HG02938 (cell line): ENCODE measurements around the gene ZNF778.

ENCODE experiments used
- ATAC-seq: cut with Tn5 transposase; IDR thresholded peaks from one replicate; pipeline ENCODE4 v1.9.1; 2021; ENCODE audit warnings: mild to moderate bottlenecking, moderate library complexity; ENCODE audit not compliant: unreplicated experiment

Gene ZNF778

DNA sequence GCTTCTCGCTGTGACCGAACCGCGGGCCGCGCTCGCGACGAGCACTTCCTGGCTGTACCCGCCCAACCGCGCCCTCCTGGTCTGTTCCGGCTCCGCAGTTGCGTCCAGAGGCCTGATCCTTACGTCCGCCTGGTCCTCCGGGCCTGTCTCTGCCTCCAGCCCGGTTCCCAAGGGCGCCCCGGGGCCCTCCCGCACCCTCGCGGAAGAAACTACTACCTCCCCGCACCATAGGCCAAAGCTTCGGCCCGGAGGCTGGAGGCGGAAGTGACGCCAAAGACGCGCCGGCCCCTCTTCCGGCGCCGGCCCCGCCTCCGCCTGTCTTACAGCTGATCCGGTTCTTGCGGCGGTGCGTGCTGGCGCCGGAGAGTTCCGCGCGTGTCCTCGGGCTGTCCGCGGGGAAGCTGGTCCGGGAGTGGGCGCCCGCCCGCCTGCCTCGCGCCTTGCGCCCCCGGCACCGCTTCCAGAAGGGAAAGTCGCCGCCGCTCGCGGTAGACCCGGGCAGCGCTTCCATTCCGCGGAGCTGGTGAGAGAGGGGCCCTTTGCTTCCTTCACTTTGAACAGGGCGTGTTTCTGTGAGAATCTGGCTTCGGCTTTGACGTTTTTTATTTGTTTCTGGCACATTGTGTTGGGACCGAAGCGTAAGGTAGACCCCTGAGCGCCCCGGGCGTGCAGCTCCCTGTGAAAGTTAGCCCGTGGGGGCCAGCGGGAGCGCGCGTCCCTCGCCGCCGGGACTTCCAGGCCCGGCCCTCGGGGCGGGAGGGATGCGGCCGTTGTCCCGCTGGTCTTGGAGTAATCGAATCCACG, at the start of gene ZNF778:
Gene ZNF778, plus strand, starts transcription at position 316 of the 804 bp plus-strand sequence. CDS start 3,425 bp downstream, outside the sequence.
- peak; percentile 75 for ATAC-seq

DNA sequence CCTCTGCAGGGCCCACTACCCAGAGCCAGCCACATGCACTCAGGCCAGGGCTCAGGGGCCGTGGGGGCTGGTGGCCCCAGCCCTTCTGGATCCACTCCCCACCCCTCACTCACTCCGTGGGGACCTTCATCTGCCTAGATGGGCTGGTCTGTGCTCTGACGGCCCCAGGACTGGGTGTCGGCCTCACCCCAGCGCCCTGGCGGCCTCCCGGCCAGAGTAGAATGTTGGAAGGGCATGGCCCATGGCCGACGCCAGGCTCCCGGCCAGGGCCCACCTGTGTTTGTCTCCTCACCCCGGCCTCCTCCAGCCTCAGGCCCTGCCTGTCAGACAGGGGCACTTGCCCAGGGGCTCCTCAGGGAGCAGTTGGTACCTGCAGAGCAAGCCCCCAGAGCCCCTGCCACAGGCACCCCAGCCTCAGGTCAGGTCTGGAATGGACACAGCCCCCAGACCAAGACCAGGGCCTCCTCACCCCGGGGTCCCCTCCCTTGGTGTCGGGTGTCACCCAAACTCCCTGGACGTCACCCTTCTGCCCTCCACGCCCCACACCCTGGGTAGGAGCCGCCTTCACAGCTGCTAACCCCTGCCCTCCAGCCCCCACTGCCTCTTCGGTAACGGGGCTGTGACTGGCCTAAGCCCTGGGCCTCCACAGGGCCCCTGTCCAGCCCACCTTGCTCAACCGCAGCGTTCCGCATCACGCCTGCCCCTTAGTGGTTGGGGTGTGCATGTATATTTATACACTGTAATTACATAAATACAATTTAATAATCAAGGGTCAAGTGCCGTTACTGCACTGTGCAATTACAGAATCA, 48.9 kb upstream of the ZNF778 start:
- ATAC-seq: no peak

DNA sequence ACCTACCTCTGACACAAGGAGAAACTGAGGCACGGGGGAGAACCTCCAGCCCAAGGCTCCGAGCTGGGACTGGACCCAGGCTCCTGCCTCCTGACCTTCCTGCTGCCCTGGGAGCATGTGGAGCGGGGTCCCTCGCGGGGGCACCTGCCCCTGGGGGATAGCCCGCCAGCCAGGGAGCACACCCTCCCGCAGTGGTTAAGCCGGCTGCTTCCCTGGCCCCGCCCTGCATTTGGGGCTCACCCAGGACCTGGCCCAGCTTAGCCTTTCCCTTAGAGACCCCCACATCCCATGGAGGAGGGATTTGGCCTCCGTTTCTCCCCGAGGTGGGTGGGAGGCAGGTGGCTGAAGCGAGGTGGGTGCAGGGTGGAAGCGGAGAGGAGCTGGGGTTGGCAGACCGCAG, 47.7 kb upstream of the ZNF778 start:
- ATAC-seq: no peak

DNA sequence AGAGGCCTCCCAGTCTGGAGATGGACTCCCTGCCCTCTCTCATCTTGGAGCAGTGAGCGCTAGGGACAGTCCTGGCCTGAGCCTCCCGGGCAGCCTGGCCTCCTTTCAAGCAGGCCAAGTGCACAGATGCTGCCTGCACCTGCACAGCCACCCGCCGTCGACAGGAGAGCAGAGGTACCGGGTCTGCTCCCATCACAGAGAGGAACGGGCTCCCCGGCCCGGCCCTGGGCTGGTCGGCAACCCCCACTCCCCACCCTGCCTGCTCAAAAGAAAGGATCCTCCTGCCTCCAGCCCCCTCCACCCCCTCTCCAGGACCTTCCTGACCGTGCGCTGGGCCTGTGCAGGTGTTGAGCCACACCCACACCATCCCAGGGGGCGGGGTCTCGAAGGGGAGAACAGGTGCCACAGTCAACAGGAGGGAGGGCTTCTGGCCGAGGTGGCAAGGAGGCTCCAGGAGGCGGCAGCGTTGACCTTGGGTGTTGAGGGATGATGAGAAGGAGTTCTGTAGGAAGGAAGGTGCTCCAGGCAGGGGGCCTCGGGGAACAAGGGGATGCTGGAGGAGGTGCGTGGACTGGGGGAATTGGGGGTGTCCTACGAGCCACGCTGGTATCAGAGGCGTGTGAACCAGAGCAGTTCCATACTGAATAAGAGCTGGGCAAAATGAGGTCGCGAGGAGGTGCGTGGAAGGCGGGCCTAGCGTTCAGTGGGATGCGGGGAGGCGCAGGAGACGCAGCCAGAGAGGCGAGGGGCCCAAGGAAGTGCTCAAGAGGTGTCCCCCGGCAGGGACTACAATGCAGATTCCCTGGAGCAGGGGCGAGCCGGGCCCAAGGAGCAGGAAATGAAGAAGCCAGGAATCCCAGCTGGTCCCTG, 46.9 kb upstream of the ZNF778 start:
- ATAC-seq: no peak

DNA sequence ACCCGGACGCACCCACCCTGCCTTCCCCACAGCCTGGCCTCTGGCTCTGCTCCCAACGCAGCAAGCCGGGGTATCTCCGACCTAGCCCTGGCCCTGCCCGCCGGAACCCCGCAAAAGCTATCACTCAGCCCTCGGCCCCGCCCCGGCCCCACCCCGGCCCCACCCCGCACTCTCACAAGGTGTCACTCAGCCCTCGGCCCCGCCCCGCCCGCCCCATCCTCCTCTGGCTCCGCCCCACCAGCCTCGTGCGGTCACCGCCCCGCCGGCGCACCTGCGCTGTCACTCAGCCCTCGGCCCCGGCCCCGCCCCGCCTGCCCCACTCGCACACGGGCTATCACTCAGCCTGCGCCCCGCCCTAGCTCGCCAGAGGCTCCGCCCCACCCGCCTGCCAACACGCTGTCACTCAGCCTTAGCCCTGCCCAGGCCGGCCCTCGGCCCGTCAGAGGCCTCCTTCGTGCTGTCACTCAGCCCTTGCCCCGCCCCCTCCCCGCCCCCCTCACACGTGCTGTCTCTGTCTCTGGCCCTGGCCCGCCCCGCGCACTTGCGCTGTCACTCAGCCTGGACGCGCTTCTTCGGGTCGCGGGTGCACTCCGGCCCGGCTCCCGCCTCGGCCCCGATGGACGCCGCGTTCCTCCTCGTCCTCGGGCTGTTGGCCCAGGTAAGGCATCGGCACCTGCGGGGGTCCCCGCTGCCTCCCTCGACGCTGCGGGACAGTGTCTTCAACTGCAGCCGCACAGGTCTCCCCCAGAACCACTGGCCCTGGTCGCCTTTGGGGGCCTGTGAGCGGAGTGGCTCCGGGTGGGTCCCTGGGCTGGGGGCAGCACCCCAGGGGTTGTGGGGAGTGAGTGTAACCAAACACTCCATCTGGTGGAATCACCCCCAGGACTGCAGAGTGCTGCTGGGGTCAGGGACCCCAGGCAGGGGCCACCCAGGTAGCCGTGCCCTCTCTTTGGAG, 46.0 kb upstream of the ZNF778 start, which contains the start of gene CDH15:
Gene CDH15, plus strand, starts transcription at position 533 of the 955 bp plus-strand sequence. Its CDS starts 84 bp downstream, at position 617.
- peak; percentile 64 for ATAC-seq

DNA sequence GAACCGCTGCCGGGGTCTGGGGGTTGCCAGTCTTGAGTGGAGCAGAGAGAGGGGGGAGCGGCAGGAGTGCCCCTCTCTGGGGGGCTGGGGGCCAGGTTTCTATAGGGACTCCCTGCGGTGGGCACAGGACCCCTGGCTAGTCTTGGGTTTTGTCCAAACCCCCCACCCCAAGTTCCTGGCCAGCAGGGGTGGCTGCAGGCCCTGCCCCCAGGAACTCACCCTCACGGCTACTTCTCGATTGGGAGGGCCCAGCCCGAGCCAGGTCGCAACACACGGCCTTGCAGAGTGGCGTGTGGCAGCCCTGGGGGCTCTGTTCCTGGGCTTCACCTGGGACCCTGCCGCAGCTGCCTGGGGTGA, 45.4 kb upstream of the ZNF778 start:
- no peak for ATAC-seq

DNA sequence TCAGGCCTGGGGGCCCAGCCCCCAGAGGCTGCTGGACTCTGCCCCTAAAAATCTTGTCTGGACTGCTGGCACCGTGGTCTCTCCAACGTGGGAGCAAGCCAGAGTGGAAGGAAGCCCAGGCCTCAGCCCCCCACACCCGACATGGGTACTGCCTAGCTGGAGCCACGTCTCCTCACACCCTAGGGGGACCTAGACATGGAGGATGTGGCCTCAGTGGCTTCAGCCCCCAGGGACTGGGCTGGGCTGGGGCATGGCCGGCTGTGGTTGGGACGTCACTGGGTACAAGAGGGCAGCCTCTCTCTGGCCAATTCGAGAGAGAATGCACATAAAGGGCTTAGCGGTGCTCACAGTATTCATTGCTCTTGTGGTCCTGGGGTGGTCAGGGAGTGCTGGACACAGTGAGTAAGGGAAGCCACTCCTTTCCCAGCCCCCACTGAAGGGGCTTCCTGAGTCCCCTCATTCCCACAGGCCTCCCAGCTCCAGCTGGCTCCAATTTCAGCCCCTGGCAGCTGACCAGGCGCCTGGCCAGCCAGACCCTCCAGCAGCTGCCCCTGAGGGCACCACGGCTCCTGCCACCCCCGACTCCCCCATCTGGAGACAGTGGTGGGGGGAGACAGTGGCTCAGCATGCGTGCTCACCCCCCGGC, 44.9 kb upstream of the ZNF778 start:
- ATAC-seq: no peak

DNA sequence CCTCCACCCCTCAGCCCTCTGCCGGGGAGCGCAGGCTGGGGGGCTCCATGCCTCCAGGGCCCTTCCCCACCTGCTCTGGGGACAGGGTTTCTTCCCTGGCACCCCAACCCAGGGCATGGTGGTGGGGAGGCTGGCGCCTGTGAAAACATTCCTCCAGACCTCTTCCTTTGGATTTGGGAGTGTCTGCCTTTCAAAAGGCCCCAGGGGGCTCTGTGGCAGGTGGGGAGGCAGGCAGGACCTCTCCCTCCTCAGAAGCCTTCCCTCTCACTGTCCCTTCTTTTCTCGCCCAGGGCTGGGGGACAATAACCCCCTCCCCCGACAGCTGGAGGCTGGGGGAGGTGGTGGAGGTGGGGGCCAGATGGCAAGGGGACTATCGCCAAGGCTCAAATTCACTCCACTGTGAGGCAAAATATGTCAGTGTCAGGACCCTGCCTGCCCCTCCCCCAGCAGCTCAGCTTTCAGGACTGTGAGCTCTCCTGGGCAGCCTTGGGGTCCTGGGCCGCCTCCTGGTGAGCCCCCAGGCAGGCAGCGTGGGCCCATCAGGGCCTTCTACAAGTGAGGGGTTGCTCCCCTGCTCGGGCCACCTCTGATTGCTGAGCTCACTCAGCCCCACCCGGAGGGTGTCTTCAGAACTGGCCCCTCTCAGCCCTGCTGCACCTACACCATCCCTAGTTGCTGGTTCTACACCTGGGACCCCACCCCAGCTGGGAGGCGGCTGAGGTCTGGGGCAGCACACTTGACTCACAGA, 44.2 kb upstream of the ZNF778 start:
- ATAC-seq: no peak

DNA sequence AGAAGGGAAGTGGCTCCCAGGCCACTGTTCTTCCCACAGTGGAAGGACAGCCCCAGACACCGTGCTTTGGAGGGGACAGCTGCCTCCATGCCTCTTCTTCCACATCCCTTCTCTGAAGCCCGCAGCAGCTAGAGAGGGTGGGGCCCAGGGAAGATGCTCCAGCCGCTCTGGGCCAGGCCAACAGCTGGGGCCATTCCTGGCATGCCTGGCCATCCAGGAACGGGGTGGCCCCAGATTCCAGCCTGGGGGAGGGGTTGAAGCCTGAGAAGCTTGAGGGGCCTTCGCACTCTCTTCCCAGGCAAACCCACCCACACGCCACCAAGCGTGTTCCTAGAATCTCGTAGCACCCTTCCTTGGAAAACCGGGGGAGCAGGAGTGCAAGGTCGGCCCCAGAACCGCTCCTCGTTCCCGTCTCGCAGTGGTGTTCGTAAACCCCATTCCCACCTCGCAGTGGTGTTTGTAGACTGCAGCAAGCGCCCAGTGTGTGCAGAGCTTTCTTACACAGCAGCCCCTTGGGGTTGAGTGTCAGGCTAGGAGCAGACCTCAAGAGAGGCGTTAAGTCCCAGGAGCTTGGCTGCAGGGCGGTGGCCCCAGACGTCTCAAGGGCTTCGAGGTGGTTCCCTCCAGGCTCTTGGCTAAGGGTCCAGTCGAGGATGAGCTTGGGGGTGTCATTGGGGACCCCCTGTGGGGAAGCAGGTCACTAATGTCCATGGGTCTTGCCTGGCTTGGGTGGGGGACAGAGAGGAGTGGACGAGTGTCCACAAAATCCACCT, 43.3 kb upstream of the ZNF778 start:
- no peak for ATAC-seq

DNA sequence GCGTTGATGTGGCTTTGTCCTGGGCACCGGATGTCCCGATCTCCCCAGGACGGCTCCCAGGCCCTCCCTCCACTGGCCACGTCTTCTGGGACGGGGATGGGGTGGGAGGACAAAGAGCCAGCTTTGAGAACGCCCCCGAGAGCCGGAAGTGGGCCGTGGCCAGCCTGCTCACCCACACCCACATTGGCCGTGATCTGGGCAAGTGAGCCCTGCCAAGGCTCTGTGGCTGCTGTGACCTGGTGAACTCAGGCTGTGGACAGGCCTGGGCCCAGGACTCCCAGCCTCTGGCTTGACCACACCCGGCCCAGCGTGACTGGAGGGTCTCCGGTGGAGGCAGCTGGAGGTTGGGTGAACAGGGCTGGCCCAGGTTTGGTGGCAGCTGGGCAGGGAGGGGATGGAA, 42.6 kb upstream of the ZNF778 start:
- ATAC-seq: no peak

DNA sequence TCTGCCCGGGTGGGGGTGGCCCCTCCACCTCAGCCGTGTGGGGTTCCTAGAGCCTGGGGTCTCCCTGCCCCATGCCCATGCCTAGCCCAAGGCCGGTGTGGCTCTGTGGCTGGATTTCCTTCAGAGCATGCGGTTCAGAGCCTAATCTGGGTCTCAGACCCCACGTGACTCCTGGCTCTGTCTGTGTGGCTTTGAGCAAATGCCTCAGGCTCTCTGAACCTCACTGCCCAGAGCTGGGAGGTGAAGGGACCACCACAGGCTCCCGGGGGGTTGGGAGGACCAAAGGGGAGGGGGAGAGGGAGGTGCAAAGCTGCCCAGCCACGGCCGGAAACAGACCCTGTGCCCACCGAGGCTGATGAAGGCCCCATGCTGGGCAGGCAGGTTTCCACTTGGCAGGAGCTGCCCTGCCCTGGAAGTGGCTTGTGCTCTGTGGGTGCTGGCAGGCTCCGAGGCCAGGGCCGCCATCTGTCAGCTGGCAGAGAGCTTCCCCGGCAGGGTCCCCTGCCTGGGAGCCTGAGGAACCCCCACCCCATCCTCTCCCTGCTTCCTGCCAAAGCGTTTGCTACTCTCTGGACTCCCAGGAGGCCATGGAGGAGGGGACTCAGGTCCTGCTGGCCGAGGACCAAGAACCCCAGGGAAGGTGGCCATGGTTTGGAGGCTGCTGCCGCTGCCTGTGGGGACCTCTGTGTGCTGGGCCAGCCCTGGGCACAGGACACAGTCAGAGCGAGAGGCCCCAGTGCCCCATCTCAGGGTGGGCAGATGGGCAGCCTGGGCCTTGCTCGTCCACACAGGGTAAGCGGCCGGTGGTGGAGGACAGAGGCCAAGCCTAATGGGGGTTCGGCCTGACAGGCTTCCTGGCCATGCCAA, 42.0 kb upstream of the ZNF778 start:
- ATAC-seq: no peak

DNA sequence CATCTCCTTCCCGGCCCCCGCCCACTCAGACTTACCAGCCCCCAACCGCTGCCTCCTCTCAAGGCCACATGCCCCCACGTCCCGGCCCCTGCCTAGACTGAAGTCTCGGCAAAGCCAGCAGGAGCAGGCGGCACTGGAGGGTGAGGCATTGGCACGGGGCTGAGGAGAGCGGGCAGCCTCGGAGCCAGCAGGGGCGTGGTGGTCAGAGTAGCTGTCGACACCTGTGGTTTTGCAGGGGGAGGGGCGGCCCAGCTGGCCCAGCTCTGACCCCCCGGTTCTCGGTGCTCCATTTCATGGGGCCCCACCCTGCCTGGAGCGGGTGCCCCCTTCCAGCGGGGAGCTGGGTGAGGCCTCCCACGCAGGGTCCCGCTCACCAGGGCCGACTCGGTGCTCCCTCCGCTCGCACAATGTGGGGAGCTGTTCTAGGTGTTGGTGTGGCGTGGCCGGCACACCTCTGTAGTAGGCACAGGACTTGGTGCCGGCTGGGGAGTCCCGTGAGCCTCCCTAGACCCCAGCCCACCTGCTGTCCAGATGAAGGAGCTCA, 41.3 kb upstream of the ZNF778 start:
- no peak for ATAC-seq

DNA sequence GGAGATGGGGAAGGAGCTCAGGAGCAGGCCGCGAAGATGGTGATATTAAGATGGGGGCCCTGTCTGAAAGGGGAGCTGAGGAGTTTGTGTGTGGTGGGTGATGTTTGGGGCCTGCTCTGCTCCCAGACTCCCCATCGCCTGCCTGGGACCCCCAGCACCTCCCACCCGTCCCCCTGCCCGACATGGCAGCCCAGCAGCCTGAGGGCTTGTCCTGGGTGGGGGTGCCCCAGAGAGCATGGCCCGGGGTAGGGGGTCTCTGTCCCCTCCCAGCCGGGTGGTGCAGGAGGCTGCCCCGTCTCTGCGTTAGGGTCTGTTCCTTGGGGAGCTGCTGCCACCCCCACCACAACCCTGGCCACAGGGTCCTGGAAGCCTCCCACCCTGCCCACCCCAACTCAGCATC, 40.8 kb upstream of the ZNF778 start:
- ATAC-seq: no peak

DNA sequence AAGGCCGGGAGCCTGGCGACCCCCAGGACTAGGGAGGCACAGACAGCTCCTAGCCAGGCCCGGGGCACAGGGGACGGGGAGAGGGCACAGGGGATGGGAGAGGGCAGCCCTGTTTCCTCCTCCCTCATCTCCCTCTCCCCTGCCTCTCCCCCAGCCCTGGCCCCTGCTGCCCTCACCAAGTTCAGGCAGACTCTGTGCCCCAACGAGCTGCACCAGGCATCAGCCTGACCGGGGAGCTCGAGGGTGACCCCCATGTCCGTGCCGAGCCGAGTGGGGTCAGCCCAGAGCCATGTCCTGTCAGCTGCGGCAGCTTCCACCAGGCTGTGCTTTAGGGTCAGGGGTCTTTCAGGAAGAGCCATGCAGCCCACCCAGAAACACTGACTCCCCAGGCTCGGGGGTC, 40.0 kb upstream of the ZNF778 start:
- no peak for ATAC-seq

DNA sequence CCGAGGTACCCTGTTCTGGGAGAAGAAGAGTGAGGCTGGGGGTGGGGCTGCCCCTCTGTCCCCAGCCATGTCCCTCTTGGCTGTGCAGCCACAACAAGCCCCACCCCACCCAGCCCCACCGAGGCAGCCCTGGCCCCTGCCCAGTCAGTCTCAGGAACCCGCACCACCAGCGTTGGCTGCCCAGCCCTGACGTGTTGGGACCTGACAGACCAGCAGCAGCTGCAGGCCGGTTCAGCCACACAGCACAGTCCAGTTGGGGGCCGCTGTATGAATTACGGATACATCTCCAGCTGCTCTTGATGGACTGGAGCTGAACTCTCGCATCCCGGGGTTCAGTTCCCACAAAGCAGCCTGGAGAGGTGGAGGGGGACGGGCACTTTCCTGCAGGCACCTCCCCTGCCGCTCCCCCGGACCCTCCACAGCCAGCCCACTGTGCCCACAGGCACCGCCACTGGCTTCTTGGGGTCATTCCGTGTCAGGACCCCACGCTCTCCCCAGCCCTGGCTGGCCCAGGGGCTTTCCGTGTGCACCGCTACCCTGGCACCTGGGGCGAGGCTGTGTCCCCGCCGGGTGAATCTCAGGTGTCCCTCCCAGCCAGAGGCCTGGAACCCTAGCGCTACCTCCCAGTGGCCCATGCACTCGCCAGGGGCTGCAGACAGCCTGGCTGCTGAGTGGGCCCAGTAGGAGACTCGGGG, 38.9 kb upstream of the ZNF778 start:
- ATAC-seq: no peak

DNA sequence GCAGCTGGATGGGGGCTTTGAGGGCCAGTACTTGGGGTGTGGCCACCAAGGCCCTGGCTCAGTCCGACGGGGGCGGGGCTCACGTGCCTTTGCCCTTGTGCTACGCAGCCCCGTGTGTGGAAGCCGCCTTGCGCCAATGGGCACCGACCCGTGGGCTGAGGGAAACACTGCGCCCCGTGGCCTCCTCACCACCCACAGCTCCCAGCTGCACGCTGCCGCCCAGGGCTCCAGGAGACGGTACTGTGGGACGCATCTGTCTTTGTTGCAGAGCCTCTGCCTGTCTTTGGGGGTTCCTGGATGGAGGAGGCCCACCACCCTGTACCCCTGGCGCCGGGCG, 38.4 kb upstream of the ZNF778 start:
- ATAC-seq: no peak
